Stimulated activated CD4-positive, alpha-beta T cell treated with anti-CD3 and anti-CD28 coated beads, Interleukin-2, amount 100 ng/mL, for 4 hours (primary cell): ENCODE results near the gene PSMD5.
A peak's percentile ranks its signal among the peaks of the same experiment; 100 is the strongest.

ENCODE experiments used
- DNase-seq: peaks from one replicate; pipeline ENCODE4 v3.0.0-alpha.2; 2020; ENCODE audit warnings: low read depth

The PSMD5 gene

DNA sequence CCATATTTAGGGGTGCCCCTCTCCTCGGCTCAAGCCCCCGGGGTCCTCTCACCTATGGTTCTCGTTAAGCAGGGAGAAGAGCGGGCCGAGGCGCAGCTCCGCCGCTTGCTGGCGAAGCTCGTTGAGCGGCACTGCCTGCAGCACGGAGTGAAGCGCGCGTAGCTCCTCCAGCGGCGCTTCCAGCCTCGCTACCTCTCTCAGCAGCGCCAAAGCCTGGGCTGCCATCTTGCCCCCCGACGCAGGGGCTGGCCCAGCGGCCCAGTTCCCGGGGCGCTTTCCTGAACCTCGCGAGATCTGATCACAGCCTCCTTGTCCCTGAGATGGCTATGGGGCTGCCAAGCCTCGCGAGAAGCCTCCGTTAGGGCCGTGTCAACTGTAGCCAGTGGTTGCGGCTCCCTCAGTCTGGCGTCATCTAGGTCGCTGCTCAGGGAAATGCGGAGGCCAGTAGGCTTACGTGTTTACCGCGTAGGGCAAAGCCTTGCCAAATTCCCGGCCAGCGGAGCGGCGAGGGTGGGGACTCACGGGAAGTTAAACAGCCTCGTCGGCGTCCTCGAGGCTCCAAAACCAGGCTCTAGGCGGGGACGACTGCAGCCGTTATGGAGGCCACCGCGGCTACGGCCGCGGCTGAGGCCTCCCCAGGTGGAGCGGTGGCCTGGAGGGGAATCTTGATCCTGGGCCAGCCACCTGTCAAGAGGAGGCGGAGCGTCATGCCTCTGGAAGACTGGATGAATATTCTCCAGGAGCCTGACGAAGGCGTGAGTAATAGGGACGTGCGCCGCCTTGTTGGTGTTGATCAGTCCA, at the start of gene PSMD5:
TSS of gene PSMD5 (minus strand) at position 238 of the 801 bp plus-strand sequence. CDS start at position 225, 13 bp downstream.
- peak; percentile 94 for DNase-seq

- DNase-seq, result no peak
These were observed 49.4 kb upstream of the PSMD5 start for GRCh38 chr9:120891884-120892747.

DNA sequence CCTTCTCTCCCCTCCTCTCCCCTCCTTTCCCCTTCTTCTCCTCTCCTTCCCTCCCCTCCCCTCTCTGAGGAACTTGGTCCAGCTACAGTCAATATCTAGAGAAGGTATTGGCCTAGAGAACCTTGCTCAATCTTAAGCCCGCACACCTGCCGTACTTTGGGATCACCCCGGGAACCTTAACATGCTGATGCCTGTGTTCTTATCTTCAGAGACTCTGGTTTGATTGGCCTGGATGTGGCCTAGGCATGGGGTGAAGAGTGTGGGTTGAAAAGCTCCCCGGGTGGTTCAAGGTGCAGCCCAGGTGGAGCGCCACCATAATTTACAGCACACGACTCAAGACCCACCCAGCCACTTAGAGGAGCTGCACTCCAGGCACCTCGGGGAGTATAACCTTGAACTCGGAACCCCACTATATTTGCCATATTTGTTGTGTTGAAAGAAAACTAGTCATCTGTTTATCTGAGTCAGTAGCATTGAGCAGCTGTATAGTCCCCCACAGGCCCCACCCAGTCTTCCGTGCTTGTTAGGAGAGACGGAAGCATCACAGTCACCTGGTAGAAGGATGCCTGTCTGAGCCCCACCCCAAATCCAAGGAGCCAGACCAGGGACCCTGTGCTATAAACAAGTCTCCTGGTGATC, 48.6 kb upstream of the PSMD5 start:
- DNase-seq, result peak; percentile 63

- no peak for DNase-seq
These were observed 47.9 kb upstream of the PSMD5 start for GRCh38 chr9:120890320-120891244.

DNA sequence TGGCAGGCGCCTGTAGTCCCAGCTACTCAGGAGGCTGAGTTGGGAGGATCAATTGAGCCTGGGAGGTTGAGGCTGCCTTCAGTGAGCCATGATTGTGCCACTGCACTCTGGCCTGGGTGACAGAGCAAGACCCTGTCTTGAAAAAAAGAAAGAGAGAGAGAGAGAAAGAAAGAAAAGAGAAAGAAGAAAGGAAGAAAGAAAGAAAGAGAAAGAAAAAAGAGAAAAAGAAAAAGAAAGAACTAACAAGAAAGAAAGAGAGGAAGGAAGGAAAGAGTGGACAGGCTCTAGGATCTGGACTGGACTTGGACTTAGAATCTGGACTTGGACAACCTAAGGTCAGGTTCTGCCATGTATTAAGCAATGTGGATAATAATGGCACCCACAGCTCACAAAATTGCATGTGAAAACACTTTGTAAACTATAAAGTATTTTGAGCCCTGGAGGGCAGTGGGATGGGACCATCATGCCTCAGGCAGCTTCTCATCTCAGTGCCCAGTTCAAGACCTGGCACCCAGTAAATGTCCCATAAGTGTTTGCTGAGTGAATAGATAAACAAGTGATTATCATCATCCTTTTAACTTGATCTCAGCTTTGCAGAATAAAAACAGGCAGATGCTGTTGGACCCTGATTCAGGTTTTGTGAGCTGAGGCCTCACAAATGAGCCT, 47.0 kb upstream of the PSMD5 start:
- DNase-seq, result no peak

- no peak for DNase-seq
These were observed 45.9 kb upstream of the PSMD5 start for GRCh38 chr9:120888626-120889025.

DNA sequence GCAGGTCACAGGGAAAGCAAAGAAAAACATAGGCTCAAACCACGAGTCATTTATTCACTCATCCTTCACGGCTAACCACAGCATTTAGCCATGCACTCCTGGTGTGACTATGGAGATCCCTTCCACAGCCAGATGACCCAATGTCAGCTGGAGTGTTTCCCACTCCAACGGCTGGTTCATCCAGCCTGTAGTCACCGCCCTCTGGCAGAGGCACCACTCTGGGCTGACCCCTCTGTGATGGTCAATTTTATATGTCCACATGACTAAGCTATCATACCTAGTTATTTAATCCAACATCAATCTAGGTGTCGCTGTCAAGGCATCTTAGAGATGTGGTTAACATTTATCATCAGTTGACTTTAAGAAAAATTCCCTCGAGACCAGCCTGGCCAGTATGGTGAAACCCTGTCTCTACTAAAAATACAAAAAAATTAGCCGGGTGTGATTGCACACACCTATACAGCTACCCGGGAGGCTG, 43.8 kb upstream of the PSMD5 start:
- DNase-seq, result no peak

- no peak for DNase-seq
These were observed 43.2 kb upstream of the PSMD5 start for GRCh38 chr9:120885958-120886357.

DNA sequence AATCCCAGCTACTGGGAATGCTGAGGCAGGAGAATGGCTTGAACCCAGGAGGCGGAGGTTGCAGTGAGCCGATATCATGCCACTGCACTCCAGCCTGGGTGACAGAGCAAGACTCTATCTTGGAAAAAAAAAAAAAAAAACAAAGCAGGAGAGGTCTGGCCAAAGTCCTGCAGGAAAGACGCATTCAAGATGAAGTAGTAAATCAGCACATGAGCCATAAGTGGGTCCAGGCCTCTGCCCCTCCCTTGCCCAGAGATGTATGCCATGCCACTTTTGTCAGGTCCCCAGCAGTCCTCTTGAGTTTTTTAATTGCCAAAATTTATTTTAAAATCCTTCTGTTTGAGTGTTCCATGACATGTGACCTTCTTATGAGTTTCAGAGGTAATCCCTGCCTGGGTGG, 42.7 kb upstream of the PSMD5 start:
- DNase-seq, result no peak

DNA sequence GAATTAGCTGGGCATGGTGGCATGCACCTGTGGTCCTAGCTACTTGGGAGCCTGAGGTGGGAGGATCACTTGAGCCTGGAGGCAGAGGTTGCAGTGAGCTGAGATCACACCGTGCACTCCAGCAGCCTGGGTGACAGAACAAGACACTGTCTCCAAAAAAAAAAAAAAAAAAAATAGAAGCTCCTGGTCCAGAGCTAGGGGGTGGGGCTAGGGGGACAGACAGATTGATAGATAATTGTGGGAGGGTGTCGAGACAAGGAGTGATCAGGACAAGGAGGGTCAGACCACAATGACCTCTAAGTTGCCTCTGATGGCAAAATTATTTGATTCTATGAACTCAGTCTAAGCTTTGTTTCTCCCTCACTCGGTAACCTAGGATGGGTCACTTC, 40.9 kb upstream of the PSMD5 start:
- no peak for DNase-seq

- DNase-seq, result no peak
These were observed 40.3 kb upstream of the PSMD5 start for GRCh38 chr9:120882935-120883607.

GRCh38 chr9:120879446-120879845, 36.7 kb upstream of the PSMD5 start:
- no peak for DNase-seq

DNA sequence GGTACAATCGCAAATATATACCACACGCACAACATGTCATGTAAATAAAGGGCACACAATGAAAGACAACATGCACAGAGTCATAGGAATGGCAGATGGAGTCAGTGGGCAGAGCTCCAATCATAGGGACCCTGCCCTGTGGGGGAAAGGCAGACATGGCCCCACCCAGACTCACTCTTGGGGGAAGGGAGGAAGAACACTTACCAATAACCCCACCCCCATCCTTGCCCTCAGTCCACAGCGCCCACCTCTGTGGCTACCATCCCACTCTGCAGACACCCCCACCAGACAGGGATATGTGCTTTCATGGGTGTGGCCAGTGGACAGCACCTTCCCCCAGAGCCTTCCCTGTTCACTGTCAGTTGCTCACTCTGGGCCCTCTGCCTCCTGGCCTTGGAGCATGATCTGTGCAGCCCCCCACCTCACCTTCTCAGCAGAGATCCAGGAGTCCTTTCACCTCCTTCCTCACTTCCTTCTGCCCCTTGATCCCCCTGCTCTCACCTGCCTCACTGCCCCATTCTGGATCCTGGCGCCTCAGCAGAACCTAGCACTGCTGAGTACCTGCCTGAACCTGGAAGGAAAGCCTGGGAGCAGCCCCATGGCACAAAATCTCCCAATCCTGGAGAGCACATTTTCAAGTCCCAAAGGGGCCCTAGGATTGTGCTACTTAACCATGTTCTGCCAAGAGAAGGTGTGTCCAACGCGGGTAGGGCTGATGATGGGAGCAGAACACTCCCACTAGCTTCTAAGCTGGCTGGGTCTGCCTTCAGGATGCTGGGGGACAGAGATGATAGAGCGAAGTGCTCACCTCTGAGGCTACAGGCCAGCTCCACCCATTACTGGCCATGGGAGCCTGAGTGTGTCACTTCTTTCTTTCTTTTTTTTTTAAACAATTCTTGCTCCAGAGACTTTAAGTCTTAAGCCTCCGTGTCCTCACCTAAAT, 35.7 kb upstream of the PSMD5 start:
- DNase-seq, result no peak

- DNase-seq, result no peak
These were observed 34.7 kb upstream of the PSMD5 start for GRCh38 chr9:120877276-120878034.

DNA sequence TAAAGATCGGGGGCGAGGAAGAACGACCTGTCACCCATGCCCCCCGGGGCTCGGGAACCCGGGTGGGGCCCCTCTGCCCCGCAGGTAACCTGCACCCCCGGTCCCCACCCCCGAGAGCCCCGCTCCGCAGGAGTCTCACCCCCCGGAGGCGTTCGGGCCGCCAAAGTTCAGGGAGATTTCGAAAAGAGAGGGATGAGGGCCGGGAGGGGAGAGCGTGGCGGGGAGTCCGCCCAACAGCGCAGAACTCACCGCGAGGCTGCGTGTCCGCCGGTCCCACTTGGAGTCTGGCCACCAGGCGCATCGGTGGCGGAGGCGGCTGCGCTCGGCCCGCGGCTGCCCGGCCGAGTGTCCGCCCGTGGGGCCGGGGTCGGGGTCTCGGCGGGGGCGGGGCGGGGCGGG, 34.1 kb upstream of the PSMD5 start, which contains the start of gene PHF19:
TSS of gene PHF19 (minus strand) at position 347 of the 399 bp plus-strand sequence. CDS start 2,447 bp downstream, outside the sequence.
- no peak for DNase-seq

- peak; percentile 68 for DNase-seq
These were observed 33.5 kb upstream of the PSMD5 start for GRCh38 chr9:120875954-120876841.

DNA sequence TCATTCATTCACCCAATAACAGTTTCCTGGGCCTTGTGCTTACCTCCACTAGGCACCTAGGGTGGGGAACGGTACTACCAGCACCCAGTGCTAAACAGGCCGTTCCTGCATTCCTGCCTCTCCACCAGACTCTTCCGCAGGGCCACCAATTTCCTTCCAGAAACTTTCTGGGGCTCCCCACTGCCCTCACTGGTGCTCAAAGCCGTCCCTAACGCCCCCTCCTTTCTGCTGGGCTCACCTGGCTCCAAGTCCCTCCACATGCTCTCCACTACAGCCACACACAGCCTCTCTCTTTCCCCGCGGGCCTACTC, 32.9 kb upstream of the PSMD5 start:
- no peak for DNase-seq
